Fibroblast of lung (primary cell): ENCODE results near the gene SCN10A. TPM values are rescaled to one million over a fixed set of nuclear protein-coding genes. Genes with fewer than 3 reads are reported as not detected.
A peak's percentile ranks its signal among the peaks of the same experiment; 100 is the strongest.

Experiments
- DNase-seq, 2 donors: peaks; one replicate each; pipeline versions ENCODE4 v3.0.0 to v3.0.0-alpha.2; 2010; ENCODE audit warnings: low read depth in 2 of 2
- H2AFZ ChIP-seq: 2 replicates; pipeline ENCODE4 v1.5.1; 2012; ENCODE audit warnings: low read length, control low read depth, inconsistent platforms
- H3K27ac ChIP-seq: 2 replicates; pipeline ENCODE4 v1.5.1; 2011; ENCODE audit warnings: low read length, control low read depth; ENCODE audit not compliant: insufficient read depth
- H3K27me3 ChIP-seq: 2 replicates; pipeline ENCODE4 v1.5.1; 2011; ENCODE audit warnings: mild to moderate bottlenecking, low read length; ENCODE audit not compliant: control insufficient read depth, insufficient read depth
- H3K36me3 ChIP-seq: 2 replicates; pipeline ENCODE4 v1.5.1; 2011; ENCODE audit warnings: low read length; ENCODE audit not compliant: control insufficient read depth, insufficient read depth
- H3K4me1 ChIP-seq: 2 replicates; pipeline ENCODE4 v1.5.1; 2011; ENCODE audit warnings: low read length; ENCODE audit not compliant: control insufficient read depth, insufficient read depth; ENCODE audit errors: extremely low read depth
- H3K4me2 ChIP-seq: 2 replicates; pipeline ENCODE4 v1.5.1; 2011; ENCODE audit warnings: low read length, control low read depth; ENCODE audit not compliant: insufficient read depth; ENCODE audit errors: extremely low read depth
- H3K4me3 ChIP-seq, 4 experiments: fragments of 200-600 bp in 1 of 4; sonication (generic) in 1 of 4; replicated peaks in 1 of 4; 2 replicates each; pipeline ENCODE4 v1.5.1; 2011 to 2016; ENCODE audit warnings: low read length in 4 of 4, low read depth in 3 of 4, mild to moderate bottlenecking in 3 of 4, control low read depth in 2 of 4, inconsistent platforms in 1 of 4, mixed read lengths in 1 of 4; ENCODE audit not compliant: insufficient read depth in 1 of 4; ENCODE audit errors: control extremely low read depth in 1 of 4
- H3K79me2 ChIP-seq: 2 replicates; pipeline ENCODE4 v1.5.1; 2012; ENCODE audit warnings: mild to moderate bottlenecking, low read length, inconsistent platforms; ENCODE audit not compliant: control insufficient read depth, insufficient read depth
- H3K9ac ChIP-seq: 2 replicates; pipeline ENCODE4 v1.5.1; 2011; ENCODE audit warnings: mild to moderate bottlenecking, low read length, control low read depth; ENCODE audit not compliant: insufficient read depth
- H3K9me3 ChIP-seq: 2 replicates; pipeline ENCODE4 v1.5.1; 2012; ENCODE audit warnings: low read depth, low read length; ENCODE audit not compliant: control insufficient read depth, insufficient read depth
- H4K20me1 ChIP-seq: 2 replicates; pipeline ENCODE4 v1.5.1; 2011; ENCODE audit warnings: low read length; ENCODE audit not compliant: control insufficient read depth, insufficient read depth; ENCODE audit errors: extremely low read depth
- CTCF ChIP-seq, 2 donors: IDR thresholded peaks in 1 of 2; conservative IDR thresholded peaks in 1 of 2; 1 replicate in 1 of 2; 2 replicates in 1 of 2; pipeline ENCODE4 v1.5.1; 2011 to 2012; ENCODE audit warnings: low read length in 2 of 2, control low read depth in 1 of 2, inconsistent platforms in 1 of 2, low read depth in 1 of 2, mild to moderate bottlenecking in 1 of 2
- EZH2 ChIP-seq: IDR thresholded peaks from 2 replicates; pipeline ENCODE4 v1.5.1; 2012; ENCODE audit warnings: low read length, control low read depth, mild to moderate bottlenecking; ENCODE audit errors: missing control alignments
- polyA plus RNA-seq, 2 donors: library from polyadenylated mRNA; depleted of rRNA in 1 of 2; stranded (reverse) in 1 of 2; unstranded in 1 of 2; fragments of >200 nt; gene quantifications; 2 replicates each; pipeline ENCODE4 v1.2.1, GENCODE V29; 2011 to 2012; ENCODE audit warnings: missing spikeins in 1 of 2
- total RNA-seq: library from RNA; depleted of rRNA; stranded (reverse); fragments of >200 nt; gene quantifications from 2 replicates; pipeline ENCODE4 v1.2.1, GENCODE V29; 2014

The SCN10A gene
- total and polyA plus RNA-seq, 2 donors (not counting 1 experiment from before 2014, with no cell fraction given) = not detected

GRCh38 chr3:38689774-38690173 is 126.2 kb downstream of the SCN10A start:
- H4K20me1 ChIP-seq = no peaks in the 10 kb centered on the region
- DNase-seq = peak in 1 of 2 donors; percentile 12
- no peak overlapping the region for H3K27ac ChIP-seq

GRCh38 chr3:38689346-38689745 is 126.7 kb downstream of the SCN10A start:
- Histone ChIP-seq H3K4me2 (no peak overlapping the region), H3K9ac (no peak overlapping the region), H3K27ac (no peak overlapping the region), H3K4me3 (no peak overlapping the region), H3K36me3 (no peaks in the 10 kb centered on the region), H3K27me3 (no peaks in the 10 kb centered on the region), H3K79me2 (no peaks in the 10 kb centered on the region), H2AFZ (no peak overlapping the region), H3K9me3 (no peaks in the 10 kb centered on the region), H4K20me1 (no peaks in the 10 kb centered on the region), H3K4me1 (no peaks in the 10 kb centered on the region)
- no peak for DNase-seq
- TF ChIP-seq CTCF (conservative IDR thresholded peaks at IDR 0.05 in 1 of 2, IDR thresholded peaks at IDR 0.05 in 1 of 2; ENCODE audit: low read depth in 1 of 2, low read length in 2 of 2) = no peak
- TF ChIP-seq EZH2 = no peak

More at GRCh38 chr3:38689774-38690173, 126.2 kb downstream of the SCN10A start:
- H3K36me3 ChIP-seq = no peaks in the 10 kb centered on the region
- no peak overlapping the region for H3K4me3 ChIP-seq
- no peak overlapping the region for H3K9ac ChIP-seq
- no peak overlapping the region for H3K4me2 ChIP-seq
- TF ChIP-seq CTCF (conservative IDR thresholded peaks at IDR 0.05 in 1 of 2, IDR thresholded peaks at IDR 0.05 in 1 of 2; ENCODE audit: low read depth in 1 of 2, low read length in 2 of 2) (peak in 1 of 2 donors; percentile 5), EZH2 (no peak)
- H3K79me2 ChIP-seq = no peaks in the 10 kb centered on the region
- H3K4me1 ChIP-seq = no peaks in the 10 kb centered on the region
- H3K27me3 ChIP-seq = no peaks in the 10 kb centered on the region
- no peaks in the 10 kb centered on the region for H3K9me3 ChIP-seq
- H2AFZ ChIP-seq = no peak overlapping the region

- TF ChIP-seq EZH2 (no peak), CTCF (conservative IDR thresholded peaks at IDR 0.05 in 1 of 2, IDR thresholded peaks at IDR 0.05 in 1 of 2; ENCODE audit: low read depth in 1 of 2, low read length in 2 of 2) (no peak)
- H3K4me3 ChIP-seq = no peak overlapping the region
- no peaks in the 10 kb centered on the region for H3K79me2 ChIP-seq
- no peaks in the 10 kb centered on the region for H3K4me1 ChIP-seq
- H4K20me1 ChIP-seq = no peaks in the 10 kb centered on the region
- H3K27me3 ChIP-seq = no peaks in the 10 kb centered on the region
- H3K9me3 ChIP-seq = no peaks in the 10 kb centered on the region
- H3K9ac ChIP-seq = no peak overlapping the region
- no peaks in the 10 kb centered on the region for H3K36me3 ChIP-seq
- no peak overlapping the region for H3K4me2 ChIP-seq
- DNase-seq = no peak
- no peak overlapping the region for H3K27ac ChIP-seq
- no peak overlapping the region for H2AFZ ChIP-seq
These were observed 128.7 kb downstream of the SCN10A start for GRCh38 chr3:38687321-38687720.
